ENCODE measurements around the gene NRXN3. TPM values are rescaled to one million over a fixed set of nuclear protein-coding genes. Genes with fewer than 3 reads are reported as not detected.

Gene NRXN3
- total and polyA plus RNA-seq, 2 of the 13 experiments (the other 11 are each of a cell fraction or from before 2014, with no cell fraction given), result 0.03 TPM; not detected in 1

DNA sequence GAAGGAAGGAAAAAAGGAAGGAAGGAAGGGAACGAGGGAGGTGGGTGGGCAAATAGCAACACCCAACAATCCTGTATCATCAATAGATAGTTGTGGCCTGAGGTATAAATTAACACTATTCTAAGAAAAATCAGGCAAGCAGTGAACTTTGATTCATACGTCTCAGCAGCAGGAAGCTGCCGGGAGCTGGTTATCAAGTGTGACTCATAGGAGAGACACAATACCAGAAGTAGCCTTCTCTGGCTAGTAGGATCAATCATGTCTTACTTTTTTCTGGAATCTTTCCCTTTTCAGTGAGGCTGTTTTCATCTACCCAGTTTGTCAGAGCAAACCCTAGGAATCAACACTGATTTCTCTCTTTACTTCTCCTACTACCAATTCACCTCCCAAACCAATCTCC is 780.5 kb downstream of the NRXN3 start:
- in situ Hi-C loops (cut with HindIII; ENCODE audit: extremely low pct_ligation_motif_present, low pct_unique_long_range_greater_than_20kb), result no loop called here
- DNase-seq (ENCODE audit: low spot score), result no peak
- no peak for ATAC-seq

GRCh38 chr14:78951602-78952001 is 781.4 kb downstream of the NRXN3 start:
- Histone ChIP-seq H3K4me1 (ENCODE audit: insufficient read depth, low read length) (no peaks in the 10 kb centered on the region), H3K27ac (ENCODE audit: extremely low read length, insufficient read depth, low read length) (no peak overlapping the region), H3K4me2 (ENCODE audit: low read depth, low read length) (no peak overlapping the region), H3K4me3 (replicated peaks in 1 of 3; ENCODE audit: insufficient read depth in 1 of 3, low read depth in 2 of 3, low read length in 3 of 3) (no peak overlapping the region), H3K9ac (ENCODE audit: insufficient read depth, low read depth, low read length) (no peak overlapping the region), H2AFZ (ENCODE audit: low read length) (no peak overlapping the region), H3K79me2 (ENCODE audit: insufficient read depth, low read length) (no peaks in the 10 kb centered on the region), H3K36me3 (replicated peaks in 1 of 2; ENCODE audit: control insufficient read depth in 1 of 2, insufficient read depth in 2 of 2, low read length in 2 of 2) (no peaks in the 10 kb centered on the region), H3K9me3 (ENCODE audit: low read length) (no peaks in the 10 kb centered on the region), H4K20me1 (ENCODE audit: insufficient read depth, low read length) (no peaks in the 10 kb centered on the region), H3K27me3 (ENCODE audit: control insufficient read depth in 1 of 2, insufficient read depth in 2 of 2, low read length in 2 of 2) (no peaks in the 10 kb centered on the region; a peak in 1 of 5 replicates)
- DNase-seq (ENCODE audit: low spot score), result no peak
- TF ChIP-seq THAP8 (CRISPR knock-in tag; IDR thresholded peaks at IDR 0.05; ENCODE audit: borderline replicate concordance) (no peak), NR2C2 (CRISPR knock-in tag; IDR thresholded peaks at IDR 0.05; ENCODE audit: borderline replicate concordance) (no peak), REPIN1 (CRISPR knock-in tag; IDR thresholded peaks at IDR 0.05; ENCODE audit: borderline replicate concordance, low read depth) (no peak)
- ATAC-seq, result no peak
- WGBS (ENCODE audit: low lambda C conversion rate), result 0% methylated on average over 3 of the region's 3 CpGs
- POLR2A ChIA-PET, result no interaction called here
- no peak for FAIRE-seq
- CTCF ChIA-PET (ENCODE audit: low intra/inter-chr PET ratio, low total read pairs), result no interaction called here
- no TSS peak for BruUV-seq (replicated peaks)
- in situ Hi-C loops (cut with HindIII; ENCODE audit: extremely low pct_ligation_motif_present, low pct_unique_long_range_greater_than_20kb), result no loop called here
- intact Hi-C loops (cut with micrococcal nuclease; ENCODE audit: unreplicated experiment), result no loop called here

More for the DNA sequence above, 780.5 kb downstream of the NRXN3 start:
- no peak for FAIRE-seq
- Histone ChIP-seq H3K27ac (ENCODE audit: extremely low read length, insufficient read depth, low read length) (no peak overlapping the region), H2AFZ (ENCODE audit: low read length) (no peak overlapping the region), H3K4me3 (replicated peaks in 1 of 3; ENCODE audit: insufficient read depth in 1 of 3, low read depth in 2 of 3, low read length in 3 of 3) (no peak overlapping the region), H3K79me2 (ENCODE audit: insufficient read depth, low read length) (no peaks in the 10 kb centered on the region), H3K9me3 (ENCODE audit: low read length) (no peaks in the 10 kb centered on the region), H3K9ac (ENCODE audit: insufficient read depth, low read depth, low read length) (no peak overlapping the region), H3K36me3 (replicated peaks in 1 of 2; ENCODE audit: control insufficient read depth in 1 of 2, insufficient read depth in 2 of 2, low read length in 2 of 2) (no peaks in the 10 kb centered on the region), H3K27me3 (ENCODE audit: control insufficient read depth in 1 of 2, insufficient read depth in 2 of 2, low read length in 2 of 2) (no peaks in the 10 kb centered on the region), H4K20me1 (ENCODE audit: insufficient read depth, low read length) (no peaks in the 10 kb centered on the region), H3K4me2 (ENCODE audit: low read depth, low read length) (no peak overlapping the region), H3K4me1 (ENCODE audit: insufficient read depth, low read length) (no peaks in the 10 kb centered on the region)
- WGBS (ENCODE audit: low lambda C conversion rate), result 0% methylated on average over 3 of the region's 3 CpGs
- ChIA-PET CTCF (ENCODE audit: low intra/inter-chr PET ratio, low total read pairs) (no interaction called here), POLR2A (no interaction called here)
- intact Hi-C loops (cut with micrococcal nuclease; ENCODE audit: unreplicated experiment), result no loop called here
- BruUV-seq (replicated peaks), result no TSS peak
- TF ChIP-seq TBX2 (CRISPR knock-in tag; IDR thresholded peaks at IDR 0.05; ENCODE audit: borderline replicate concordance) (no peak), ZNF558 (CRISPR knock-in tag; IDR thresholded peaks at IDR 0.05; ENCODE audit: borderline replicate concordance) (no peak), ZNF749 (CRISPR knock-in tag; IDR thresholded peaks at IDR 0.05; ENCODE audit: borderline replicate concordance) (no peak), ESRRA (CRISPR knock-in tag; IDR thresholded peaks at IDR 0.05; ENCODE audit: low read depth) (no peak), ZFP36 (IDR thresholded peaks at IDR 0.05; ENCODE audit: borderline replicate concordance, low read depth, low read length, partially characterized antibody) (no peak), ZNF672 (CRISPR knock-in tag; IDR thresholded peaks at IDR 0.05) (no peak)
- TF ChIP-seq, protein P1, sequence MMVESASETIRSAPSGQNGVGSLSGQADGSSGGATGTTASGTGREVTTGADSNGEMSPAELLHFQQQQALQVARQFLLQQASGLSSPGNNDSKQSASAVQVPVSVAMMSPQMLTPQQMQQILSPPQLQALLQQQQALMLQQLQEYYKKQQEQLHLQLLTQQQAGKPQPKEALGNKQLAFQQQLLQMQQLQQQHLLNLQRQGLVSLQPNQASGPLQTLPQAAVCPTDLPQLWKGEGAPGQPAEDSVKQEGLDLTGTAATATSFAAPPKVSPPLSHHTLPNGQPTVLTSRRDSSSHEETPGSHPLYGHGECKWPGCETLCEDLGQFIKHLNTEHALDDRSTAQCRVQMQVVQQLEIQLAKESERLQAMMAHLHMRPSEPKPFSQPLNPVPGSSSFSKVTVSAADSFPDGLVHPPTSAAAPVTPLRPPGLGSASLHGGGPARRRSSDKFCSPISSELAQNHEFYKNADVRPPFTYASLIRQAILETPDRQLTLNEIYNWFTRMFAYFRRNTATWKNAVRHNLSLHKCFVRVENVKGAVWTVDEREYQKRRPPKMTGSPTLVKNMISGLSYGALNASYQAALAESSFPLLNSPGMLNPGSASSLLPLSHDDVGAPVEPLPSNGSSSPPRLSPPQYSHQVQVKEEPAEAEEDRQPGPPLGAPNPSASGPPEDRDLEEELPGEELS (CRISPR knock-in tag; IDR thresholded peaks at IDR 0.05), result no peak

Data from HepG2 (cell line).